HEK293T (cell line): Measurements from ENCODE around the gene SEC61G.

Experiments used
- ARNT ChIP-seq: fragments of 450-650 bp; IDR thresholded peaks from 2 replicates; pipeline ENCODE4 v1.6.1; 2017; ENCODE audit warnings: mild to moderate bottlenecking
- BHLHE40 ChIP-seq: fragments of 450-650 bp; IDR thresholded peaks from 2 replicates; pipeline ENCODE4 v1.6.1; 2016; ENCODE audit warnings: mild to moderate bottlenecking, moderate library complexity, borderline replicate concordance
- ELF4 ChIP-seq: fragments of 450-650 bp; IDR thresholded peaks from 2 replicates; pipeline ENCODE4 v1.6.1; 2017; ENCODE audit warnings: antibody characterized with exemption
- FOXA1 ChIP-seq: fragments of 450-650 bp; IDR thresholded peaks from 2 replicates; pipeline ENCODE4 v1.6.1; 2016; ENCODE audit warnings: mild to moderate bottlenecking
- FOXK2 ChIP-seq: fragments of 450-650 bp; IDR thresholded peaks from 2 replicates; pipeline ENCODE4 v1.6.1; 2016; ENCODE audit warnings: mild to moderate bottlenecking
- FOXM1 ChIP-seq: fragments of 450-650 bp; IDR thresholded peaks from 2 replicates; pipeline ENCODE4 v1.6.1; 2017; ENCODE audit warnings: mild to moderate bottlenecking, borderline replicate concordance
- HDGF ChIP-seq: fragments of 450-650 bp; IDR thresholded peaks from 2 replicates; pipeline ENCODE4 v1.6.1; 2017; ENCODE audit warnings: antibody characterized with exemption, borderline replicate concordance
- L3MBTL2 ChIP-seq: fragments of 450-650 bp; conservative IDR thresholded peaks from 2 replicates; pipeline ENCODE4 v1.6.1; 2016; ENCODE audit warnings: mild to moderate bottlenecking
- LEF1 ChIP-seq: fragments of 450-650 bp; IDR thresholded peaks from 2 replicates; pipeline ENCODE4 v1.6.1; 2017; ENCODE audit warnings: mild to moderate bottlenecking, borderline replicate concordance
- PKNOX1 ChIP-seq: fragments of 450-650 bp; IDR thresholded peaks from 2 replicates; pipeline ENCODE4 v1.6.1; 2016
- SP1 ChIP-seq: fragments of 450-650 bp; IDR thresholded peaks from 2 replicates; pipeline ENCODE4 v1.6.1; 2017
- SUZ12 ChIP-seq: fragments of 450-650 bp; IDR thresholded peaks from 2 replicates; pipeline ENCODE4 v1.6.1; 2016; ENCODE audit warnings: mild to moderate bottlenecking
- TARDBP ChIP-seq: fragments of 450-650 bp; IDR thresholded peaks from 2 replicates; pipeline ENCODE4 v1.6.1; 2016
- ZNF384 ChIP-seq: fragments of 450-650 bp; IDR thresholded peaks from 2 replicates; pipeline ENCODE4 v1.6.1; 2016

GRCh38 chr7:54747234-54747633, 11.8 kb downstream of the SEC61G start:
- no peak for TF ChIP-seq LEF1
- no peak for TF ChIP-seq FOXA1
- no peak for TF ChIP-seq ARNT
- no peak for TF ChIP-seq BHLHE40
- no peak for TF ChIP-seq PKNOX1
- no peak for TF ChIP-seq SP1
- TF ChIP-seq HDGF: no peak
- no peak for TF ChIP-seq L3MBTL2
- TF ChIP-seq SUZ12: no peak
- TF ChIP-seq ELF4: no peak
- TF ChIP-seq TARDBP: no peak
- no peak for TF ChIP-seq FOXM1
- TF ChIP-seq FOXK2: no peak
- no peak for TF ChIP-seq ZNF384
